GM19351 (cell line): ENCODE measurements around the gene TNS3.
A peak's percentile ranks its signal among the peaks of the same experiment; 100 is the strongest.

Experiments
- ATAC-seq: cut with Tn5 transposase; IDR thresholded peaks from one replicate; pipeline ENCODE4 v1.9.1; 2021; ENCODE audit warnings: mild to moderate bottlenecking, moderate library complexity; ENCODE audit not compliant: unreplicated experiment

Gene TNS3

GRCh38 chr7:47565640-47566250 lies 16.2 kb downstream of the TNS3 start:
- ATAC-seq = no peak

GRCh38 chr7:47563521-47563920 lies 18.4 kb downstream of the TNS3 start:
- ATAC-seq = no peak

GRCh38 chr7:47561715-47562446 lies 20.0 kb downstream of the TNS3 start:
- ATAC-seq = no peak

- no peak for ATAC-seq
These were observed 22.3 kb downstream of the TNS3 start for GRCh38 chr7:47559306-47560220.

GRCh38 chr7:47557694-47558670 lies 23.9 kb downstream of the TNS3 start:
- no peak for ATAC-seq

- no peak for ATAC-seq
These were observed 24.6 kb downstream of the TNS3 start for GRCh38 chr7:47557317-47557693.

GRCh38 chr7:47556511-47557180 lies 25.3 kb downstream of the TNS3 start:
- no peak for ATAC-seq

GRCh38 chr7:47553309-47553708 lies 28.6 kb downstream of the TNS3 start:
- ATAC-seq = no peak

- peak; percentile 100 for ATAC-seq
These were observed 29.3 kb downstream of the TNS3 start for GRCh38 chr7:47552621-47553020.

GRCh38 chr7:47551668-47552440 lies 30.1 kb downstream of the TNS3 start:
- ATAC-seq = no peak

GRCh38 chr7:47550788-47551470 lies 31.0 kb downstream of the TNS3 start:
- no peak for ATAC-seq

GRCh38 chr7:47549916-47550315 lies 32.0 kb downstream of the TNS3 start:
- ATAC-seq = no peak

- no peak for ATAC-seq
These were observed 32.5 kb downstream of the TNS3 start for GRCh38 chr7:47549397-47549796.

- no peak for ATAC-seq
These were observed 33.4 kb downstream of the TNS3 start for GRCh38 chr7:47548546-47548945.

GRCh38 chr7:47546733-47547494 lies 35.0 kb downstream of the TNS3 start:
- no peak for ATAC-seq

GRCh38 chr7:47546171-47546570 lies 35.7 kb downstream of the TNS3 start:
- no peak for ATAC-seq

- no peak for ATAC-seq
These were observed 37.5 kb downstream of the TNS3 start for GRCh38 chr7:47544416-47544815.

GRCh38 chr7:47543714-47544113 lies 38.2 kb downstream of the TNS3 start:
- ATAC-seq = no peak
